Breast epithelium (tissue), 4 donors: ENCODE measurements around the gene CAVIN3. TPM values are rescaled to one million over a fixed set of nuclear protein-coding genes. Genes with fewer than 3 reads are reported as not detected.
A peak's percentile ranks its signal among the peaks of the same experiment; 100 is the strongest.
"Not testable (repeated sequence)": the region's sequence is repeated elsewhere in the genome, so short reads cannot be mapped to it uniquely, and the experiment has no call there.

Experiments
- DNase-seq, 2 donors: peaks; one replicate each; pipeline ENCODE4 v3.0.0-alpha.2; 2019; ENCODE audit warnings: low spot score in 2 of 2
- H3K27ac ChIP-seq, 2 donors: fragments of 200-600 bp; sonication (generic) in 1 of 2; one replicate each; pipeline ENCODE4 v1.5.1; 2016 to 2019; ENCODE audit warnings: mild to moderate bottlenecking in 1 of 2
- H3K27me3 ChIP-seq, 2 donors: fragments of 200-600 bp; sonication (generic) in 1 of 2; one replicate each; pipeline versions ENCODE4 v1.5.1 to v1.6.0; 2017 to 2019; ENCODE audit warnings: control low read depth in 1 of 2, mild to moderate bottlenecking in 1 of 2
- H3K36me3 ChIP-seq: fragments of 200-600 bp; one replicate; pipeline ENCODE4 v1.5.1; 2019
- H3K4me1 ChIP-seq, 2 donors: fragments of 200-600 bp; sonication (generic); one replicate each; pipeline ENCODE4 v1.5.1; 2016 to 2019; ENCODE audit warnings: control low read depth in 1 of 2
- H3K4me3 ChIP-seq, 3 donors: fragments of 200-600 bp; sonication (generic); 1 replicate in 2 of 3; 2 replicates in 1 of 3; pipeline ENCODE4 v1.5.1; 2016 to 2019; ENCODE audit warnings: mild to moderate bottlenecking in 3 of 3, moderate library complexity in 2 of 3
- H3K9me3 ChIP-seq, 2 donors: fragments of 200-600 bp; sonication (generic) in 1 of 2; one replicate each; pipeline ENCODE4 v1.5.1; 2016 to 2019; ENCODE audit warnings: control low read depth in 1 of 2
- POLR2A ChIP-seq: fragments of 450-650 bp; IDR thresholded peaks from one replicate; pipeline ENCODE4 v1.6.1; 2016; ENCODE audit warnings: antibody characterized with exemption, mild to moderate bottlenecking, moderate library complexity
- POLR2AphosphoS5 ChIP-seq, 3 donors: sonication (generic); formaldehyde crosslinking; IDR thresholded peaks; one replicate each; pipeline ENCODE4 v1.6.1; 2017; ENCODE audit warnings: antibody characterized with exemption in 3 of 3
- intact Hi-C: fragments of 100-400 bp; cut with DNase I; formaldehyde crosslinking; loops from one replicate; pipeline ENCODE4 v1.15.1; 2023; ENCODE audit warnings: low total_unique reads
- total RNA-seq, 3 donors: library from RNA; depleted of rRNA; stranded (reverse); fragments of >200 nt; gene quantifications; one replicate each; pipeline ENCODE4 v1.1.0, GENCODE V29; 2016
- TF ChIP-seq, protein P1 (sequence below), 3 donors: fragments of 450-650 bp; IDR thresholded peaks; one replicate each; pipeline ENCODE4 v1.5.1; 2016 to 2017; ENCODE audit warnings: antibody characterized with exemption in 3 of 3, mild to moderate bottlenecking in 3 of 3, moderate library complexity in 3 of 3

Gene CAVIN3
- total RNA-seq, 3 donors from 2014 or later = 53.1 to 130 (median 78.3) TPM

DNA sequence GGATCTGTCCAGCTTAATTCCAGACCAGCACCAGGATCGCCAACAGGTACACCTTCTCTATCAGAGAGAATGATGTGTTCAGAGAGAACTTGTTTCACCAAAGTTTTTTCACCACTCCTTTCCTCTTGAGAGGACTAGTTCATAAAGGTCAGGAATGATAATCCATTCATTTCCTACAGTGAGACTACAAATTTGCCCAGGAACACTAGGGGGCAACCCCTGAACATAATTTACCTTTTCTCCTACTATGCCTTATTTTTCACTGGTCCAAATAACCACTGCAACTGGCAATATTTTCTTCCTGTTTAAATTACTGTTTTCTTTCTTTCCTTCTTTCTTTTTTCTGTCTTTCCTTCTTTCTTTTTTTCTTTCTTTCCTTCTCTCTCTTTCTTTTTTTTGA, 22.5 kb downstream of the CAVIN3 start:
- H3K27ac ChIP-seq = no peak overlapping the region
- H3K27me3 ChIP-seq = no peaks in the 10 kb centered on the region
- no peak for DNase-seq
- TF ChIP-seq, protein P1, sequence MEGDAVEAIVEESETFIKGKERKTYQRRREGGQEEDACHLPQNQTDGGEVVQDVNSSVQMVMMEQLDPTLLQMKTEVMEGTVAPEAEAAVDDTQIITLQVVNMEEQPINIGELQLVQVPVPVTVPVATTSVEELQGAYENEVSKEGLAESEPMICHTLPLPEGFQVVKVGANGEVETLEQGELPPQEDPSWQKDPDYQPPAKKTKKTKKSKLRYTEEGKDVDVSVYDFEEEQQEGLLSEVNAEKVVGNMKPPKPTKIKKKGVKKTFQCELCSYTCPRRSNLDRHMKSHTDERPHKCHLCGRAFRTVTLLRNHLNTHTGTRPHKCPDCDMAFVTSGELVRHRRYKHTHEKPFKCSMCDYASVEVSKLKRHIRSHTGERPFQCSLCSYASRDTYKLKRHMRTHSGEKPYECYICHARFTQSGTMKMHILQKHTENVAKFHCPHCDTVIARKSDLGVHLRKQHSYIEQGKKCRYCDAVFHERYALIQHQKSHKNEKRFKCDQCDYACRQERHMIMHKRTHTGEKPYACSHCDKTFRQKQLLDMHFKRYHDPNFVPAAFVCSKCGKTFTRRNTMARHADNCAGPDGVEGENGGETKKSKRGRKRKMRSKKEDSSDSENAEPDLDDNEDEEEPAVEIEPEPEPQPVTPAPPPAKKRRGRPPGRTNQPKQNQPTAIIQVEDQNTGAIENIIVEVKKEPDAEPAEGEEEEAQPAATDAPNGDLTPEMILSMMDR (IDR thresholded peaks at IDR 0.05) = peak in 1 of 3 donors; percentile 10
- no peak for TF ChIP-seq POLR2AphosphoS5 (IDR thresholded peaks at IDR 0.05)
- no peaks in the 10 kb centered on the region for H3K9me3 ChIP-seq
- intact Hi-C loops = no loop called here
- H3K4me1 ChIP-seq = no peaks in the 10 kb centered on the region
- H3K36me3 ChIP-seq = no peaks in the 10 kb centered on the region
- no peak overlapping the region for H3K4me3 ChIP-seq

DNA sequence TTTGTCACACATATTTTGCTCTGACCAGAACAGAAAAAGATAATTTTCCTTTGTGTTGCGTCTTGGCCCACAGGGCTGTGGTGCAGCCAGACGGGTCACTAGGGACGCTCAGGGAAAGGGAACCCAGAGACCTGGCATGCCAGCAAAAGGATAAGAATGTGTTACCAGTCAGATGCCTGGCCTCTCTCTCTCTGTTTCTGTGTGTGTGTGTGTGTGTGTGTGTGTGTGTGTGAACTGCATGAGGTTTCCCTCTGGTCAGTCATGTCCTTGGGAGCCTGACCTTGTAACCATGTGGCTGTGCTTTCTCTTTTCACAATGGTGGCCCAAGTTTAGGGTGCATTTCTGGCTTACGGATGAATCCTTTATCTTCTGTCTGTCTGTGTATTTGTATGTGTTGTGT, 35.3 kb downstream of the CAVIN3 start:
- no peak for TF ChIP-seq POLR2A
- TF ChIP-seq, protein P1 (IDR thresholded peaks at IDR 0.05) = no peak
- no peak for TF ChIP-seq POLR2AphosphoS5 (IDR thresholded peaks at IDR 0.05)
- H3K4me1 ChIP-seq = no peaks in the 10 kb centered on the region
- no peaks in the 10 kb centered on the region for H3K27me3 ChIP-seq
- no peak for DNase-seq
- H3K36me3 ChIP-seq = no peaks in the 10 kb centered on the region
- H3K27ac ChIP-seq = no peak overlapping the region
- H3K4me3 ChIP-seq = no peak overlapping the region
- intact Hi-C loops = no loop called here
- no peaks in the 10 kb centered on the region for H3K9me3 ChIP-seq

DNA sequence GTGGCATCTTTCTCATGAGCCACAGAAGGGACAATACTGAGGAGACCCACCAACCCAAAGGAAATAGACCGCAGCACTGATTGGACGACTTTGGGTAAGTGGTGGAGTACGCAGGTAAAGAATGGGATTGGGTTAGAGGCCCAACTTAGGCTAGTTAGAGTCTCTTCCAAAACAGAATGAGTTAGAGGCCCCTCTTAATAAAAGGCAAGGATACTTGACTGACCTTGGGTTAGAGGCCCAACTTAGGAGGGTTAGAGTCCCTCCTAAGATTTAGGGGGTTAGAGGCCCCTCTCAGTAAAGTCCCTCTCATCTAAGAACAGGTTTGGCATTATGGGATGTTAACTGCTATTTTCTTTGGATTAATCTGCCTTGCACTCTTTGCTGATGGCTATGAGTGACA, 36.1 kb downstream of the CAVIN3 start:
- Histone ChIP-seq H3K27me3 (no peaks in the 10 kb centered on the region), H3K4me3 (no peak overlapping the region), H3K36me3 (no peaks in the 10 kb centered on the region), H3K27ac (no peak overlapping the region), H3K9me3 (no peaks in the 10 kb centered on the region), H3K4me1 (no peaks in the 10 kb centered on the region)
- TF ChIP-seq, protein P1 (IDR thresholded peaks at IDR 0.05) = no peak
- no peak for TF ChIP-seq POLR2AphosphoS5 (IDR thresholded peaks at IDR 0.05)
- DNase-seq = no peak
- intact Hi-C loops = no loop called here

DNA sequence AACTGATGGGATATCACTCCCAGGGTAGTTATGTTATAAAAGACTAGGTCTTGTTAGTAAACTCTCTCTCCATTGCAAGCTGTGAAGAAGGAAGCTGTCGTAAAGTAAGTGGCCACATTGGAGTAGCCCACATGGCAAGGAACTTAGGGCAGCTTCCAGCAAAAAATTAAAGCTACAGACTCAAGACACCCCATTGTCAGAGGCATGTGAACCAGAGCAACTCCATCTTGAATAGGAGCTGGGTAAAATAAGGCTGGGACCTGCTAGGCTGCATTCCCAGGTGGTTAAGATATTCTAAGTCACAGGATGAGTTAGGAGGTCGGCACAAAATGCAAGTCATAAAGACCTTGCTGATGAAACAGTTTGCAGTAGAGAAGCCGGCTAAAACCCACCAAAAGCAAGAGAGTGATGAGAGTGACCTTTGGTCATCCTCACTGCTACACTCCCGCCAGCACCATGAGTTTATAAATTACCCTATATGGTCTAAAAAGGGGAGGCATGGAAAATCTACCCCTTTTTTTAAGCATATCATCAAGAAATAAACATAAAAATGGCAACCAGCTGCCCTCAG, 36.8 kb downstream of the CAVIN3 start:
- intact Hi-C loops = no loop called here
- H3K36me3 ChIP-seq = no peaks in the 10 kb centered on the region
- H3K4me3 ChIP-seq = no peak overlapping the region
- DNase-seq = no peak
- no peaks in the 10 kb centered on the region for H3K9me3 ChIP-seq
- H3K4me1 ChIP-seq = no peaks in the 10 kb centered on the region
- TF ChIP-seq POLR2A (no peak), POLR2AphosphoS5 (IDR thresholded peaks at IDR 0.05) (no peak)
- TF ChIP-seq, protein P1 (IDR thresholded peaks at IDR 0.05) = no peak
- no peak overlapping the region for H3K27ac ChIP-seq
- H3K27me3 ChIP-seq = no peaks in the 10 kb centered on the region

GRCh38 chr11:6280809-6281208, 39.5 kb downstream of the CAVIN3 start:
- H3K9me3 ChIP-seq, H3K4me3 ChIP-seq, H3K36me3 ChIP-seq, intact Hi-C loops, H3K27me3 ChIP-seq, H3K4me1 ChIP-seq, H3K27ac ChIP-seq, DNase-seq: not testable (repeated sequence)

GRCh38 chr11:6273188-6273587, 47.1 kb downstream of the CAVIN3 start:
- DNase-seq = no peak
- Histone ChIP-seq H3K9me3 (no peaks in the 10 kb centered on the region), H3K27ac (no peak overlapping the region), H3K4me3 (no peak overlapping the region), H3K4me1 (no peaks in the 10 kb centered on the region), H3K36me3 (no peaks in the 10 kb centered on the region), H3K27me3 (no peaks in the 10 kb centered on the region)
- intact Hi-C loops = no loop called here
- TF ChIP-seq POLR2A (no peak), POLR2AphosphoS5 (IDR thresholded peaks at IDR 0.05) (no peak)
- TF ChIP-seq, protein P1 (IDR thresholded peaks at IDR 0.05) = no peak
